Epithelial cell of proximal tubule (primary cell): ENCODE results near the gene MYO7B. TPM values are rescaled to one million over a fixed set of nuclear protein-coding genes. Genes with fewer than 3 reads are reported as not detected.

ENCODE experiments used
- DNase-seq: peaks from one replicate; pipeline ENCODE4 v3.0.0-alpha.2; 2011; ENCODE audit warnings: low read depth
- H3K4me3 ChIP-seq: 2 replicates; pipeline ENCODE4 v1.5.1; 2011; ENCODE audit warnings: low read depth, mild to moderate bottlenecking, low read length
- total RNA-seq: library from RNA; depleted of rRNA; stranded (reverse); fragments of >200 nt; gene quantifications from 2 replicates; pipeline ENCODE4 v1.2.3, GENCODE V29; 2015
- TF ChIP-seq, protein P1 (sequence below): conservative IDR thresholded peaks from 2 replicates; pipeline ENCODE4 v1.5.1; 2012; ENCODE audit warnings: low read depth, mild to moderate bottlenecking, low read length

Gene MYO7B
- total RNA-seq, 1 donor from 2014 or later, result not detected

DNA sequence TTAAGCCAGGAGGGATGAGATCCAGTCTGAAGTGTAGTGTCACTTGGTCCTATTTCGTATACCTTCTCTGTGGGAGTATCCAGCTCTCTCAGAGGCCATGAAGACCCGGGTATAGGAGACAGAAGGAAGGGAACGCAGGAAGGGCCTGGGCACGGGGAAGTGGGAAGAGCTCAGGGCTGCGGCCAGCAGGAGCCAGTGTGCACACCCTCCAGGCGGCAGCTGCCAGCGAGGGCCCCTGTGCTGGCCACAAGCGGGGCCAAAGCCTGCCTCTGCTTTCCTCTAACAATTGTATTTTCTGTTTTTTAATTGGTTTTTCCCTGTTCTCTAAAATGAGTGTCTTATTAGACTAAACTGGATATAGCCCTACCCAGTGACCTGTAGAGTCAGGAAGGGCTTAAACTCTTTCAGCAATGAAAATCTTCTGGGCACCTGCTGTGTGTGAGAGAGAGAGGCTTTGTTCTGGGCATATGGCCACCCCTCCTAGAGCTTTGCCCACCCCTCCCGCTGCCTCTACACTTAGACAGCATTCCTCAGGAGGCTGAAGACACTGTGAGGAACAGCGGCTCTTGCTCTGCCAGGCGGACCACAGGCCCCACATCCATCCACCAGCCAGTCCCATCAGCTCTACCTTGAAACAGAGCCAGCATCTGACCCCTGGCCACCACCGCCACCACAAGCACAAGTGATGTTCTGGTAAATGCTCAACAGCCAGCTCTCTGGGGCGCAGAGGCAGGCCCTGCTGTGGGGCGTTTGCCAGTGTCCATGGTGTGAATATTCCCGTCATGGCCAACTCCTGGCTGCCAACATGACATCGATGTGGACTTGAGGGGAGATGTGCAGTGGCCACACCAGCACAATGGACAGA is 120.0 kb downstream of the MYO7B start:
- H3K4me3 ChIP-seq, result no peak overlapping the region
- no peak for DNase-seq
- TF ChIP-seq, protein P1, sequence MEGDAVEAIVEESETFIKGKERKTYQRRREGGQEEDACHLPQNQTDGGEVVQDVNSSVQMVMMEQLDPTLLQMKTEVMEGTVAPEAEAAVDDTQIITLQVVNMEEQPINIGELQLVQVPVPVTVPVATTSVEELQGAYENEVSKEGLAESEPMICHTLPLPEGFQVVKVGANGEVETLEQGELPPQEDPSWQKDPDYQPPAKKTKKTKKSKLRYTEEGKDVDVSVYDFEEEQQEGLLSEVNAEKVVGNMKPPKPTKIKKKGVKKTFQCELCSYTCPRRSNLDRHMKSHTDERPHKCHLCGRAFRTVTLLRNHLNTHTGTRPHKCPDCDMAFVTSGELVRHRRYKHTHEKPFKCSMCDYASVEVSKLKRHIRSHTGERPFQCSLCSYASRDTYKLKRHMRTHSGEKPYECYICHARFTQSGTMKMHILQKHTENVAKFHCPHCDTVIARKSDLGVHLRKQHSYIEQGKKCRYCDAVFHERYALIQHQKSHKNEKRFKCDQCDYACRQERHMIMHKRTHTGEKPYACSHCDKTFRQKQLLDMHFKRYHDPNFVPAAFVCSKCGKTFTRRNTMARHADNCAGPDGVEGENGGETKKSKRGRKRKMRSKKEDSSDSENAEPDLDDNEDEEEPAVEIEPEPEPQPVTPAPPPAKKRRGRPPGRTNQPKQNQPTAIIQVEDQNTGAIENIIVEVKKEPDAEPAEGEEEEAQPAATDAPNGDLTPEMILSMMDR, result no peak

DNA sequence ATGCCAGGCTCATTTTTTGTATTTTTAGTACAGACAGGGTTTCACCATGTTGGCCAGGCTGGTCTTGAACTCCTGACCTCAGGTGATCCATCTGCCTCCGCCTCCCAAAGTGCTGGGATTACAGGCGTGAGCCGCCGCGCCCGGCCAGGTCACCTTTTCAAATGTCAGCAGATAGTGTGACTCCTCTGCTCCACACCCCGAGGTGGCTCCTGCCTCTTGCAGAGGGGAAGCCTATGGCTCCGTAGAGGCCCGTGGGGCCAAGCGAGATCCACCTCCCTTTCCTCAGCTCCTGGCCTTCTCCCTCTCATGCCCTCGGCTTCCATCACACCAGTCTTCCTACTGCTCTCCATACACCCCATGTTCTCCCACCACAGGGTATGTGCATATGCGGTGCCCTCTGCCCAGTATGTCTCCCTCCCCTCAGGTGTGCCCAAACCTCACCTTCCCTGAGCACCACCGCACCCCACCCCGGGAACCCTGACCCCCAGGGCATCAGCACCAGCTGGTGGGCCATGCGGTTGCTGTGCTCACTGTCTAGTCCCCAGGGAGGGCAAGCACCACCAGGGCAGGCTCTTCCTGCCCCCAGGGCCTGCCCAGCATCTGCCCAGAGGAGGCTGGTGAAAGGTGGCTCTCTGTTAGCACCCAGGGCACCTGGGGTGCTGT is 121.2 kb downstream of the MYO7B start:
- TF ChIP-seq, protein P1, result no peak
- H3K4me3 ChIP-seq, result no peak overlapping the region

DNA sequence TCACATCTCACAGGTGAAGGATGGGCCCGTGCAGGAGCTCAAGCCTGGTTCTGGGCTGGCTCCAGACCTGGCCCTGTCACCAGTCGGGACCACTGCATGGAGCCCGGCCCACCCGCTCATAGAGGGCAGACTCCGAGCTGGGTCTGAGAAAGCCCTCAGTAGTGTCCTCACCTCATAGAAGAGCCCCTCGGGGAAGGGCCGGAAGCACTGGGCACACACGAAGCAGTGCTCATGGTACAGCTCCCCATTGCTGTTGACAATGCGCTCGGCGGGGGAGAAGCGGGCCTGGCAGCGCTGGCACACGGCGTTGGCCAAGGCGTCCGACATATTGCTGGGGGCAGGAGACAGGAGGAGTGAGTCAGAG is 121.7 kb downstream of the MYO7B start:
- TF ChIP-seq, protein P1, result no peak
- no peak overlapping the region for H3K4me3 ChIP-seq
- no peak for DNase-seq

More for the DNA sequence above, 121.2 kb downstream of the MYO7B start:
- DNase-seq, result no peak

DNA sequence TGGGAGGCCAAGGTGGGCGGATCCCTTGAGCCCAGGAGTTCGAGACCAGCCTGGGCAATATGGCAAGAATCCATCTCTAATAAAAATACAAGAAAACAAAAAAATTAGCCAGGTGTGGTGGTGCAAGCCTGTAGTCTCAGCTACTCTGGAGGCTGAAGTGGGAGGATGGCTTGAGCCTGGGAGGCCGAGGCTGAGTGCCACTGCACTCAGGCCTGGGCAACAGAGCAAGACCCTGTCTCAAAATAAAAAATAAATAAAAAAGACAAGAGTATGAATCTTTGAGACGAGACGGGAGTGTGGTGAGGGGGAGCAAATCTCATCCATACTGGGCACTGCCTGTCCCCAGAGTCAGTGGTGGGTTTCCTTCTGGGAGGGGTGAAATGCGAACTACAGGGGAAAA is 122.7 kb downstream of the MYO7B start:
- H3K4me3 ChIP-seq, result no peak overlapping the region
- no peak for DNase-seq
- TF ChIP-seq, protein P1, result no peak

DNA sequence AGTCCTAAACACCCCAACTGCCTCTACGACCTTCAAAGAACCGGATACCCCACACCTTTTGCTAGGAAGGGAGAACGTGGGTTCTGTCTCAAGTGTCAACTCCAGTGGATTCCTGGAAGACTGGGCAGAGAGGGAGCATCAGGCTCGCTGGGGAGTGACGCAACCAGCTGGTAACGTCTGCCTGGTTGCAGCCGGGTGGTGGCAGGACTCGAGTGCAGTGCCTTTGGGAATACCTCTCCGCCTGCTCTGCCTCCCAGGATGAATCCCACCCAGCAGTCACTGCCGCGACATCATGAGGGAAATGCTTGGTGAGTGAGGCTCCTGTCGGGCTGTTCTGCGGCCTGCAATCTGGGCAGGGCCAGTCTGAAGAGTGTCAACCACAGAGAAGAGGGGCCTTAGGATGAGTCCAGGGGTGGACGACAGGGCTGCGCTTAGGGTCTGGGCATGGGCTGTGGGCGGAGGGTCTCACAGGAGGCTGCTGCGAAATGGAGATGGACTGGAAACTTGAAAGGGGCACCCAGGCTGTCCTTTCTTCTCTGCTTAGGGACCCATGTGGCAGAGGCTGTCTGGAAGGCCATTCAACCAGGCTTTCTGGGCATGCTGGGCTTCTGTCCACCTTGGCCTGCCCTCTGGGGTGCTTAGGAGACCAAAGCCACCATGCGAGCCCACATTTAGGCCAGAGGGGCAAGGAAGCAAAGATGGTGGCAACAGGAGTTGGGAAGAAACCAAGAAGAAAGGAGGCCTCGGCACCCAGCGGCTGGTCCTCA is 123.3 kb downstream of the MYO7B start:
- TF ChIP-seq, protein P1, result no peak
- no peak for DNase-seq
- no peak overlapping the region for H3K4me3 ChIP-seq

DNA sequence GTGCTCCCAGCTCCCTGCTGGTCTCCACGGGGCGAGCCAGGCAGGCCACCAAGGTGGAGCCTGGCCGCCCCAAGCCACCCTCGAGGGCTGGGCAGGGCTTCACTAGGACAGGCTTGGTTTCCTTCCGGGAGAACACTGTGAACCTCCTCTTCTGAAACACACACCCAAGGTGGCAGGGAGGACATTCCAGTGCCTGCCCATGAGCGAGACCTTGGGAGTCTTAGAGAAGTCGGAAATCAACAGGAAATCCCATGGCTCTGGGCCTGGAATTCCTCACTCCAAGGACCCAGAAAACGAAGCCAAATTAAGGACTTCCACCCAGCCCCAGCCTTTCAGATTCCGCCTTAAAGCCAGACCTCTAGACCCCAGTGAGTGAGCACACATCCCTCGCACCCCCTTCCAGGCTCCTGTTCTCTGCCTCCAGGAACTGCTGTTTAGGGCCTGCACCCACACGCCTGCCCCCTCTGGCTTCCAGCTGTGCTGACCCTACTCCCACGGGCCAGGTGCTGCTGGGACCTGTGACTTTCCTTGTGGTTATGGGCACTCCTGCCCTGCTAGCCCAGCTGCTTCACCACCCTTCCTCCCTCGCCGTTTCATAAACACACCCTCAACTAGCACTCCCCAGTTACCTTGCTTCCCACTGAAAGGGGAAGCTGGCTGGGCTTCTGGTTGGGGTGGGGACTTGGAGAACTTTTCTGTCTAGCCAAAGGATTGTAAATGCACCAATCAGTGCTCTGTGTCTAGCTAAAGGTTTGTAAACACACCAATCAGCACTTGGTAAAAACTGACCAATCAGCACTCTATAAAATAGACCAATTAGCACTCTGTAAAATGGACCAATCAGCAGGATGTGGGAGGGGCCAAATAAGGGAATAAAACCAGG is 124.2 kb downstream of the MYO7B start:
- DNase-seq, result no peak

More for the DNA sequence above, 124.2 kb downstream of the MYO7B start:
- H3K4me3 ChIP-seq, result no peak overlapping the region
- TF ChIP-seq, protein P1, result no peak
